ENCODE measurements around the gene DIP2A.

The DIP2A gene

GRCh38 chr21:46469275-46469674 is 10.6 kb downstream of the DIP2A start:
- H3K4me3 ChIP-seq (ENCODE audit: low read length) = no peak overlapping the region
- no peak for TF ChIP-seq CTCF (conservative IDR thresholded peaks at IDR 0.05; ENCODE audit: low read depth, low read length)
- DNase-seq (ENCODE audit: low read depth) = no peak

- TF ChIP-seq CTCF (conservative IDR thresholded peaks at IDR 0.05; ENCODE audit: low read depth, low read length) = no peak
- no peak for DNase-seq (ENCODE audit: low read depth)
- no peak overlapping the region for H3K4me3 ChIP-seq (ENCODE audit: low read length)
Measured at GRCh38 chr21:46471514-46471913, 12.8 kb downstream of the DIP2A start.

GRCh38 chr21:46472246-46472645 is 13.6 kb downstream of the DIP2A start:
- TF ChIP-seq CTCF (conservative IDR thresholded peaks at IDR 0.05; ENCODE audit: low read depth, low read length) = no peak
- no peak overlapping the region for H3K4me3 ChIP-seq (ENCODE audit: low read length)

GRCh38 chr21:46474382-46474781 is 15.7 kb downstream of the DIP2A start:
- H3K4me3 ChIP-seq (ENCODE audit: low read length) = no peak overlapping the region
- TF ChIP-seq CTCF (conservative IDR thresholded peaks at IDR 0.05; ENCODE audit: low read depth, low read length) = no peak
- no peak for DNase-seq (ENCODE audit: low read depth)

More at GRCh38 chr21:46472246-46472645, 13.6 kb downstream of the DIP2A start:
- DNase-seq (ENCODE audit: low read depth) = no peak

- no peak overlapping the region for H3K4me3 ChIP-seq (ENCODE audit: low read length)
- TF ChIP-seq CTCF (conservative IDR thresholded peaks at IDR 0.05; ENCODE audit: low read depth, low read length) = no peak
- DNase-seq (ENCODE audit: low read depth) = no peak
Measured at GRCh38 chr21:46475296-46475695, 16.6 kb downstream of the DIP2A start.

GRCh38 chr21:46477765-46478164 is 19.1 kb downstream of the DIP2A start:
- TF ChIP-seq CTCF (conservative IDR thresholded peaks at IDR 0.05; ENCODE audit: low read depth, low read length) = no peak
- DNase-seq (ENCODE audit: low read depth) = no peak
- H3K4me3 ChIP-seq (ENCODE audit: low read length) = no peak overlapping the region

GRCh38 chr21:46478910-46479309 is 20.2 kb downstream of the DIP2A start:
- TF ChIP-seq CTCF (conservative IDR thresholded peaks at IDR 0.05; ENCODE audit: low read depth, low read length) = no peak
- no peak for DNase-seq (ENCODE audit: low read depth)
- H3K4me3 ChIP-seq (ENCODE audit: low read length) = no peak overlapping the region

Data from retinal pigment epithelial cell (primary cell).